WTC11 (cell line): ENCODE data around the gene GRIK2. TPM values are rescaled to one million over a fixed set of nuclear protein-coding genes. Genes with fewer than 3 reads are reported as not detected.

Experiments
- ATAC-seq: fragments of 200-7000 bp; cut with Tn5 transposase; 2 replicates; pipeline ENCODE4 v1.10.0; 2021; ENCODE audit warnings: mild to moderate bottlenecking, moderate library complexity
- CTCF ChIA-PET: fragments of 300-600 bp; sonication (Branson Sonifier 250); formaldehyde crosslinking; loops from one replicate; lab custom pipeline; 2021; ENCODE audit warnings: antibody characterized with exemption; lab: Charles Lee
- POLR2A ChIA-PET: fragments of 350-600 bp; sonication (Branson Sonifier 250); formaldehyde crosslinking; loops from one replicate; lab custom pipeline; 2021; ENCODE audit warnings: antibody characterized with exemption; lab: Charles Lee
- DNase-seq: peaks from one replicate; pipeline ENCODE4 v3.0.0; 2021; ENCODE audit warnings: low spot score
- H3K27ac Mint-ChIP-seq: 2 replicates; pipeline ENCODE4 v1.8.0; 2021; ENCODE audit warnings: mixed read lengths
- H3K27me3 Mint-ChIP-seq: 2 replicates; pipeline ENCODE4 v1.8.0; 2021; ENCODE audit warnings: low read depth, mild to moderate bottlenecking, moderate library complexity, mixed read lengths
- H3K36me3 Mint-ChIP-seq: 2 replicates; pipeline ENCODE4 v1.8.0; 2021; ENCODE audit warnings: mixed read lengths
- H3K4me1 Mint-ChIP-seq: 2 replicates; pipeline ENCODE4 v1.8.0; 2022; ENCODE audit warnings: mixed read lengths
- H3K4me3 Mint-ChIP-seq: 2 replicates; pipeline ENCODE4 v1.8.0; 2021; ENCODE audit warnings: mild to moderate bottlenecking, moderate library complexity, mixed read lengths
- H3K9me3 Mint-ChIP-seq: 2 replicates; pipeline ENCODE4 v1.8.0; 2021; ENCODE audit warnings: mixed read lengths
- AFF4 ChIP-seq: sonication (generic); formaldehyde crosslinking; IDR thresholded peaks from 2 replicates; pipeline ENCODE4 v1.8.1; 2023; ENCODE audit warnings: mild to moderate bottlenecking, missing genetic modification reagents, borderline replicate concordance
- ATF3 ChIP-seq: sonication (generic); formaldehyde crosslinking; conservative IDR thresholded peaks from 2 replicates; pipeline ENCODE4 v1.8.1; 2022; ENCODE audit warnings: mild to moderate bottlenecking, missing genetic modification reagents
- CDX4 ChIP-seq: fragments of 250-450 bp; sonication (Bioruptor Pico); IDR thresholded peaks from 2 replicates; pipeline ENCODE4 v1.9.0; 2021; ENCODE audit warnings: moderate library complexity, mild to moderate bottlenecking, inconsistent platforms, borderline replicate concordance
- ETV6 ChIP-seq: sonication (generic); formaldehyde crosslinking; IDR thresholded peaks from 2 replicates; pipeline ENCODE4 v1.8.1; 2022; ENCODE audit warnings: mild to moderate bottlenecking, missing genetic modification reagents
- FOXJ3 ChIP-seq: sonication (generic); formaldehyde crosslinking; IDR thresholded peaks from 2 replicates; pipeline ENCODE4 v1.9.0; 2021; ENCODE audit warnings: missing genetic modification reagents, mild to moderate bottlenecking, borderline replicate concordance
- HMGA2 ChIP-seq: fragments of 250-450 bp; sonication (Bioruptor Pico); IDR thresholded peaks from 2 replicates; pipeline ENCODE4 v1.4.0; 2021; ENCODE audit warnings: mild to moderate bottlenecking, moderate library complexity
- NFATC4 ChIP-seq: fragments of 250-450 bp; sonication (Bioruptor Pico); IDR thresholded peaks from 2 replicates; pipeline ENCODE4 v1.9.0; 2021; ENCODE audit warnings: mild to moderate bottlenecking
- NFE2L1 ChIP-seq: sonication (generic); formaldehyde crosslinking; IDR thresholded peaks from 2 replicates; pipeline ENCODE4 v1.8.1; 2023; ENCODE audit warnings: missing genetic modification reagents
- NR2C2 ChIP-seq: sonication (generic); formaldehyde crosslinking; IDR thresholded peaks from 2 replicates; pipeline ENCODE4 v1.8.0; 2022; ENCODE audit warnings: mild to moderate bottlenecking, missing genetic modification reagents
- NR3C1 ChIP-seq: sonication (generic); formaldehyde crosslinking; conservative IDR thresholded peaks from 2 replicates; pipeline ENCODE4 v1.8.1; 2023; ENCODE audit warnings: low read depth, mild to moderate bottlenecking, missing genetic modification reagents
- PRRX2 ChIP-seq: fragments of 250-450 bp; sonication (Bioruptor Pico); IDR thresholded peaks from 2 replicates; pipeline ENCODE4 v1.8.0; 2021; ENCODE audit warnings: mild to moderate bottlenecking
- SMAD3 ChIP-seq: sonication (generic); formaldehyde crosslinking; IDR thresholded peaks from 2 replicates; pipeline ENCODE4 v1.8.0; 2022; ENCODE audit warnings: missing genetic modification reagents, mild to moderate bottlenecking, borderline replicate concordance
- total RNA-seq: library from RNA; stranded (reverse); gene quantifications from 3 replicates; pipeline ENCODE4 v1.2.3, GENCODE V29; 2021
- TF ChIP-seq, protein P1 (sequence below): sonication (generic); formaldehyde crosslinking; IDR thresholded peaks from 2 replicates; pipeline ENCODE4 v1.8.1; 2022; ENCODE audit warnings: low read depth, missing genetic modification reagents, borderline replicate concordance
- TF ChIP-seq, protein P2 (sequence below): fragments of 250-450 bp; sonication (Bioruptor Pico); IDR thresholded peaks from 2 replicates; pipeline ENCODE4 v1.8.0; 2021; ENCODE audit warnings: mild to moderate bottlenecking
- TF ChIP-seq, protein P3 (sequence below): sonication (generic); formaldehyde crosslinking; IDR thresholded peaks from 2 replicates; pipeline ENCODE4 v1.8.1; 2022; ENCODE audit warnings: mild to moderate bottlenecking, missing genetic modification reagents, moderate library complexity, borderline replicate concordance
- TF ChIP-seq, protein P4 (sequence below): sonication (generic); formaldehyde crosslinking; IDR thresholded peaks from 2 replicates; pipeline ENCODE4 v1.8.0; 2022; ENCODE audit warnings: mild to moderate bottlenecking, missing genetic modification reagents
- TF ChIP-seq, protein P5 (sequence below): sonication (generic); formaldehyde crosslinking; IDR thresholded peaks from 2 replicates; pipeline ENCODE4 v1.8.1; 2023; ENCODE audit warnings: mild to moderate bottlenecking, missing genetic modification reagents, moderate library complexity
- TF ChIP-seq, protein P6 (sequence below): sonication (generic); formaldehyde crosslinking; IDR thresholded peaks from 2 replicates; pipeline ENCODE4 v1.8.1; 2022; ENCODE audit warnings: low read depth, mild to moderate bottlenecking, moderate library complexity, missing genetic modification reagents, borderline replicate concordance
- TF ChIP-seq, protein P7 (sequence below): fragments of 200-600 bp; IDR thresholded peaks from 2 replicates; pipeline ENCODE4 v1.8.0; 2022; ENCODE audit warnings: antibody characterized with exemption
- TF ChIP-seq, protein P8 (sequence below): sonication (generic); formaldehyde crosslinking; IDR thresholded peaks from 2 replicates; pipeline ENCODE4 v1.8.1; 2023; ENCODE audit warnings: mild to moderate bottlenecking, missing genetic modification reagents, moderate library complexity

The GRIK2 gene
- total RNA-seq, 1 experiment from 2014 or later = 2.7 TPM

GRCh38 chr6:101921829-101922450 lies 528.4 kb downstream of the GRIK2 start:
- Mint-ChIP-seq H3K27me3 (no peaks in the 10 kb centered on the region), H3K4me3 (no peak overlapping the region), H3K9me3 (no peaks in the 10 kb centered on the region), H3K27ac (no peak overlapping the region), H3K4me1 (peaks cover 7% of the 10 kb centered on the region), H3K36me3 (no peaks in the 10 kb centered on the region)
- ChIA-PET CTCF (no interaction called here), POLR2A (no interaction called here)
- DNase-seq = no peak
- no peak for ATAC-seq
- TF ChIP-seq, protein P1, sequence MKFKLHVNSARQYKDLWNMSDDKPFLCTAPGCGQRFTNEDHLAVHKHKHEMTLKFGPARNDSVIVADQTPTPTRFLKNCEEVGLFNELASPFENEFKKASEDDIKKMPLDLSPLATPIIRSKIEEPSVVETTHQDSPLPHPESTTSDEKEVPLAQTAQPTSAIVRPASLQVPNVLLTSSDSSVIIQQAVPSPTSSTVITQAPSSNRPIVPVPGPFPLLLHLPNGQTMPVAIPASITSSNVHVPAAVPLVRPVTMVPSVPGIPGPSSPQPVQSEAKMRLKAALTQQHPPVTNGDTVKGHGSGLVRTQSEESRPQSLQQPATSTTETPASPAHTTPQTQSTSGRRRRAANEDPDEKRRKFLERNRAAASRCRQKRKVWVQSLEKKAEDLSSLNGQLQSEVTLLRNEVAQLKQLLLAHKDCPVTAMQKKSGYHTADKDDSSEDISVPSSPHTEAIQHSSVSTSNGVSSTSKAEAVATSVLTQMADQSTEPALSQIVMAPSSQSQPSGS = no peak
- TF ChIP-seq PRRX2 (CRISPR knock-in tag) (no peak), CDX4 (CRISPR knock-in tag) (no peak), NR2C2 (no peak), NFE2L1 (CRISPR knock-in tag) (no peak), NR3C1 (no peak), FOXJ3 (CRISPR knock-in tag) (no peak), HMGA2 (CRISPR knock-in tag) (no peak), NFATC4 (no peak), SMAD3 (no peak), ETV6 (CRISPR knock-in tag) (no peak), AFF4 (CRISPR knock-in tag) (no peak), ATF3 (CRISPR knock-in tag) (no peak)
- TF ChIP-seq, protein P2, sequence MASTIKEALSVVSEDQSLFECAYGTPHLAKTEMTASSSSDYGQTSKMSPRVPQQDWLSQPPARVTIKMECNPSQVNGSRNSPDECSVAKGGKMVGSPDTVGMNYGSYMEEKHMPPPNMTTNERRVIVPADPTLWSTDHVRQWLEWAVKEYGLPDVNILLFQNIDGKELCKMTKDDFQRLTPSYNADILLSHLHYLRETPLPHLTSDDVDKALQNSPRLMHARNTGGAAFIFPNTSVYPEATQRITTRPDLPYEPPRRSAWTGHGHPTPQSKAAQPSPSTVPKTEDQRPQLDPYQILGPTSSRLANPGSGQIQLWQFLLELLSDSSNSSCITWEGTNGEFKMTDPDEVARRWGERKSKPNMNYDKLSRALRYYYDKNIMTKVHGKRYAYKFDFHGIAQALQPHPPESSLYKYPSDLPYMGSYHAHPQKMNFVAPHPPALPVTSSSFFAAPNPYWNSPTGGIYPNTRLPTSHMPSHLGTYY (CRISPR knock-in tag) = no peak
- TF ChIP-seq, protein P3, sequence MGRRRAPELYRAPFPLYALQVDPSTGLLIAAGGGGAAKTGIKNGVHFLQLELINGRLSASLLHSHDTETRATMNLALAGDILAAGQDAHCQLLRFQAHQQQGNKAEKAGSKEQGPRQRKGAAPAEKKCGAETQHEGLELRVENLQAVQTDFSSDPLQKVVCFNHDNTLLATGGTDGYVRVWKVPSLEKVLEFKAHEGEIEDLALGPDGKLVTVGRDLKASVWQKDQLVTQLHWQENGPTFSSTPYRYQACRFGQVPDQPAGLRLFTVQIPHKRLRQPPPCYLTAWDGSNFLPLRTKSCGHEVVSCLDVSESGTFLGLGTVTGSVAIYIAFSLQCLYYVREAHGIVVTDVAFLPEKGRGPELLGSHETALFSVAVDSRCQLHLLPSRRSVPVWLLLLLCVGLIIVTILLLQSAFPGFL = no peak
- TF ChIP-seq, protein P4, sequence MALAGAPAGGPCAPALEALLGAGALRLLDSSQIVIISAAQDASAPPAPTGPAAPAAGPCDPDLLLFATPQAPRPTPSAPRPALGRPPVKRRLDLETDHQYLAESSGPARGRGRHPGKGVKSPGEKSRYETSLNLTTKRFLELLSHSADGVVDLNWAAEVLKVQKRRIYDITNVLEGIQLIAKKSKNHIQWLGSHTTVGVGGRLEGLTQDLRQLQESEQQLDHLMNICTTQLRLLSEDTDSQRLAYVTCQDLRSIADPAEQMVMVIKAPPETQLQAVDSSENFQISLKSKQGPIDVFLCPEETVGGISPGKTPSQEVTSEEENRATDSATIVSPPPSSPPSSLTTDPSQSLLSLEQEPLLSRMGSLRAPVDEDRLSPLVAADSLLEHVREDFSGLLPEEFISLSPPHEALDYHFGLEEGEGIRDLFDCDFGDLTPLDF (CRISPR knock-in tag) = no peak
- TF ChIP-seq, protein P5, sequence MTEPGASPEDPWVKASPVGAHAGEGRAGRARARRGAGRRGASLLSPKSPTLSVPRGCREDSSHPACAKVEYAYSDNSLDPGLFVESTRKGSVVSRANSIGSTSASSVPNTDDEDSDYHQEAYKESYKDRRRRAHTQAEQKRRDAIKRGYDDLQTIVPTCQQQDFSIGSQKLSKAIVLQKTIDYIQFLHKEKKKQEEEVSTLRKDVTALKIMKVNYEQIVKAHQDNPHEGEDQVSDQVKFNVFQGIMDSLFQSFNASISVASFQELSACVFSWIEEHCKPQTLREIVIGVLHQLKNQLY (CRISPR knock-in tag) = no peak
- TF ChIP-seq, protein P6, sequence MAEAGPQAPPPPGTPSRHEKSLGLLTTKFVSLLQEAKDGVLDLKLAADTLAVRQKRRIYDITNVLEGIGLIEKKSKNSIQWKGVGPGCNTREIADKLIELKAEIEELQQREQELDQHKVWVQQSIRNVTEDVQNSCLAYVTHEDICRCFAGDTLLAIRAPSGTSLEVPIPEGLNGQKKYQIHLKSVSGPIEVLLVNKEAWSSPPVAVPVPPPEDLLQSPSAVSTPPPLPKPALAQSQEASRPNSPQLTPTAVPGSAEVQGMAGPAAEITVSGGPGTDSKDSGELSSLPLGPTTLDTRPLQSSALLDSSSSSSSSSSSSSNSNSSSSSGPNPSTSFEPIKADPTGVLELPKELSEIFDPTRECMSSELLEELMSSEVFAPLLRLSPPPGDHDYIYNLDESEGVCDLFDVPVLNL (CRISPR knock-in tag) = no peak
- TF ChIP-seq, protein P7, sequence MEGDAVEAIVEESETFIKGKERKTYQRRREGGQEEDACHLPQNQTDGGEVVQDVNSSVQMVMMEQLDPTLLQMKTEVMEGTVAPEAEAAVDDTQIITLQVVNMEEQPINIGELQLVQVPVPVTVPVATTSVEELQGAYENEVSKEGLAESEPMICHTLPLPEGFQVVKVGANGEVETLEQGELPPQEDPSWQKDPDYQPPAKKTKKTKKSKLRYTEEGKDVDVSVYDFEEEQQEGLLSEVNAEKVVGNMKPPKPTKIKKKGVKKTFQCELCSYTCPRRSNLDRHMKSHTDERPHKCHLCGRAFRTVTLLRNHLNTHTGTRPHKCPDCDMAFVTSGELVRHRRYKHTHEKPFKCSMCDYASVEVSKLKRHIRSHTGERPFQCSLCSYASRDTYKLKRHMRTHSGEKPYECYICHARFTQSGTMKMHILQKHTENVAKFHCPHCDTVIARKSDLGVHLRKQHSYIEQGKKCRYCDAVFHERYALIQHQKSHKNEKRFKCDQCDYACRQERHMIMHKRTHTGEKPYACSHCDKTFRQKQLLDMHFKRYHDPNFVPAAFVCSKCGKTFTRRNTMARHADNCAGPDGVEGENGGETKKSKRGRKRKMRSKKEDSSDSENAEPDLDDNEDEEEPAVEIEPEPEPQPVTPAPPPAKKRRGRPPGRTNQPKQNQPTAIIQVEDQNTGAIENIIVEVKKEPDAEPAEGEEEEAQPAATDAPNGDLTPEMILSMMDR = no peak
- TF ChIP-seq, protein P8, sequence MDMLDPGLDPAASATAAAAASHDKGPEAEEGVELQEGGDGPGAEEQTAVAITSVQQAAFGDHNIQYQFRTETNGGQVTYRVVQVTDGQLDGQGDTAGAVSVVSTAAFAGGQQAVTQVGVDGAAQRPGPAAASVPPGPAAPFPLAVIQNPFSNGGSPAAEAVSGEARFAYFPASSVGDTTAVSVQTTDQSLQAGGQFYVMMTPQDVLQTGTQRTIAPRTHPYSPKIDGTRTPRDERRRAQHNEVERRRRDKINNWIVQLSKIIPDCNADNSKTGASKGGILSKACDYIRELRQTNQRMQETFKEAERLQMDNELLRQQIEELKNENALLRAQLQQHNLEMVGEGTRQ (CRISPR knock-in tag) = no peak
